IPS-11a (cell line): ENCODE measurements around the gene ZNF627.
"Not testable (repeated sequence)": the region's sequence is repeated elsewhere in the genome, so short reads cannot be mapped to it uniquely, and the experiment has no call there.

Source experiments
- H3K4me3 ChIP-seq: one replicate; pipeline ENCODE4 v1.5.1; 2013; ENCODE audit warnings: low read depth, low read length, control low read depth

ZNF627 gene

GRCh38 chr19:11597202-11598102 is at the start of gene ZNF627:
TSS of gene ZNF627 (plus strand) at chr19:11597483. CDS start at chr19:11597628, 145 bp downstream.
- H3K4me3 ChIP-seq: peak within 1 kb of the TSS; percentile 87

- no peak overlapping the region for H3K4me3 ChIP-seq
Measured at GRCh38 chr19:11547929-11548700, 49.2 kb upstream of the ZNF627 start.

DNA sequence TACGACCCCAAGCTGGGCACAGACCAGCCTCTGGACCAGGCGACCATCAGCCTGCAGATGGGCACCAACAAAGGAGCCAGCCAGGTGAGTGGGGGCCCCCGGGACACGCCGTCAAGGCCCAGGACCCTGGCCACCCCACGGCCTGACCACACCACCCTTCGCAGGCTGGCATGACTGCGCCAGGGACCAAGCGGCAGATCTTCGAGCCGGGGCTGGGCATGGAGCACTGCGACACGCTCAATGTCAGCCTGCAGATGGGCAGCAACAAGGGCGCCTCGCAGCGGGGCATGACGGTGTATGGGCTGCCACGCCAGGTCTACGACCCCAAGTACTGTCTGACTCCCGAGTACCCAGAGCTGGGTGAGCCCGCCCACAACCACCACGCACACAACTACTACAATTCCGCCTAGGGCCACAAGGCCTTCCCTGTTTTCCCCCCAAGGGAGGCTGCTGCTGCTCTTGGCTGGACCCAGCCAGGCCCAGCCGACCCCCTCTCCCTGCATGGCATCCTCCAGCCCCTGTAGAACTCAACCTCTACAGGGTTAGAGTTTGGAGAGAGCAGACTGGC is 47.8 kb upstream of the ZNF627 start:
- no peak overlapping the region for H3K4me3 ChIP-seq

DNA sequence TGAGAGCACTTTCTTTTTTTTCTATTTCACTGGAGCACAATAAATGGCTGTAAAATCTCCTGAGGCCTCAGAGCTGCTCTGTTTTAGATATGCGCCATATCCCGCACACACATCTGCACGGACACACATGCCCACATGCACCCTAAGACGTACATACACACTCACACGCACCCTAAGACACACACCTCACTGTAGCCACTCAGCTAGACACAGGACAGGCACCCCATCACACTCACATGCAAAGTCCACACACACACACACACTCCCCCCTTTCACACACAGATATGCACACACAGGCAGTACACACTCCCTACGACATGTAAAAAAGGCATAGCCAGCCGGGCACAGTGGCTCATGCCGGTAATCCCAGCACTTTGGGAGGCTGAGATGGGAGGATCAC is 47.0 kb upstream of the ZNF627 start:
- no peak overlapping the region for H3K4me3 ChIP-seq

DNA sequence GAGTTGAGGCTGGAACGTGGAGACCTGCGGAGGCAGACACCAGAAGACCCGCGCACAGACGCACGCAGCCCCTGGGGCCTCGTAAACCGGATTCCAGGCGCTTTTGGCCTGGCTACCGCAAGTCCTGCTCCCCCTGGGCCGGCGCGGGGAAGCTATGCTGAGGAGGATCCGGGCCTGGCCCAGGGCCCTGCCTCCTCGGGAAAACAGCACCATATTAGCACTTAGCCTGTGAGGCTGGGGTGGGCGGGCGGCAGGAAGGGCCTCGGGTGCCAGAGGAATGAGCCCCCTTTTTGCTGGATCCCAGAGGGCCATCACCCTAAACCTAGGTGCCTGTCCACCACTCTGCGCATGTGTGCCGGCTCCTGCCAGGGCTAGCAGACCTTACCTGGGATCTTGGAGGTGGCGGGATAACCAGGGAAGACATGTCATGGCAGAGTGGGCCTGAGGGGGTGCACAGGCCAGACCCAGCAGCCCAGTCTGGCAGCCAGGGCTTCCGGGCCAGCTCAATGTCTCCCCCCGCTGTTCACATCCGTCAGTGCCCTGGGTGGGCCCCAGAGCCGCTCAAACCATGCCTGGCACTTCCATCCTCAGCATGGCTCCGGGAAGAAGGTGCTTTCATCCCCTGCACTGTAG is 45.6 kb upstream of the ZNF627 start:
- H3K4me3 ChIP-seq: no peak overlapping the region

DNA sequence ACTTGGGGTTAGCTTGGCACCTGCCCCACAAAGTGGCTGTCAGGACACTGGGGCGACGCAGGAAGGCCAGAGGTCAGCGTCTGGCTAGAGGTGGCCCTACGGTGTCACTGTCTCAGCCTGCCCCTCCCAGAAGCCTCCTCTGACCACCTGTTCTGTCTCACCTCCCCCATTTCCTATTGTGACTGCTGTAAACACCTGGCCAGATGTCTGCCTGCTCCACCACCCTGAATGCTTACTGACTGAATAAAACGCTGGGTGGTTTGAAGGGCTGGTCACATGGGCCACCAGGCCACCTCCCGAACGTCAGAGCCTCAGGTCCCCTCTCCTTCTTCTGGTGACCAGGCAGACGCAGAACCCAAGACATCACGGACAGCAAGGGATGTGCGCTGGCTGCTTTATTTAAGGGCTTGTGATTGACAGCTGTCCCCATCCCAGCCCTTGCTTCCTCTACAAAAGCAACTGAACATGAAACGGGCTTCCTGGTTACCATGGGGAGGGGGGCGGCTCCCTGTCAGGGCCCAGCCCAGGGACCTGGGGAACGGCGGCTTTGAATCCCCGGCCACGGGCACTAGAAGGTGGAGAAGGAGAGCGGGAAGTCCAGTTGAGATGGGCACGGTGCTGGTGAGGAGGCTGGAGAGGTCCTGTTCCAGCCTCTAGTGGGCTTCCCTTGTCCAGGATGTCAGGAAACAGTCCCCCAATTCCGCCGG is 44.5 kb upstream of the ZNF627 start:
- no peak overlapping the region for H3K4me3 ChIP-seq

- H3K4me3 ChIP-seq: no peak overlapping the region
Measured at GRCh38 chr19:11554160-11554559, 43.1 kb upstream of the ZNF627 start.

GRCh38 chr19:11555246-11555645 is 42.0 kb upstream of the ZNF627 start:
- H3K4me3 ChIP-seq: no peak overlapping the region

DNA sequence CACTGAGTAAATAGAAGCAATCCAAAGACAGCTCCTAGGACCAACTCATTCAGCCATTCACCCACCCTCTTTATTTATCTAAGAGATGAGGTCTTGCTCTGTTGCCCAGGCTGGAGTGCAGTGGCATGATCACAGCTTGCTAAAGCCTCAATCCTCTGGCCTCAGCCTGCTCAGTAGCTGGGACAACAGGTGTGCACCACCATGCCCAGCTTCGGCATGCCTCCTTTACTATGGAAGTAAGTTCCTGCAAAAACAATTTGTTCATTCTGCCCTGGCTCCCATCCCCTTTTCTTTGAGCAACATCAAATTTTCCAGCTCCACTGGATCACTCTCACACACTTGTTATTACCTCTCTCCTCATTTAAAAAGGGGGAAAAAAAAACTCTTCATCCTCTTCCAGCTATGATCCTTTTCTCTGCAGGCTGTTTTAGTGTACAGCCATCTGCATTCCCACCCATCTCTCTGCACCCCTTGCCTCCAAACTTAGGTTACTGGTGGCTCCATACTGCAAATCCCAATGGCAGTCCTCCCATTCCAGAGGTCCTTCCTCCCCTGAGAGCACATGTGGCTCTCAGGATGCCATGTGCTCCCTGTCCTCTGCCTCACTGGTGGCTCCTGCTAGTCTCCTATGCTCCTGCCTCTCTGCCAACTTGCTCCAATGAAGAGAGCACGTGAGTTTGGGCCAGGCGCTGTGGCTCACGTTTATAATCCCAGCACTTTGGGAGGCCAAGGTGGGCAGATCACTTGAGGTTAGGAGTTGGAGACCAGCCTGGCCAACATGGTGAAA is 40.5 kb upstream of the ZNF627 start:
- H3K4me3 ChIP-seq: no peak overlapping the region

DNA sequence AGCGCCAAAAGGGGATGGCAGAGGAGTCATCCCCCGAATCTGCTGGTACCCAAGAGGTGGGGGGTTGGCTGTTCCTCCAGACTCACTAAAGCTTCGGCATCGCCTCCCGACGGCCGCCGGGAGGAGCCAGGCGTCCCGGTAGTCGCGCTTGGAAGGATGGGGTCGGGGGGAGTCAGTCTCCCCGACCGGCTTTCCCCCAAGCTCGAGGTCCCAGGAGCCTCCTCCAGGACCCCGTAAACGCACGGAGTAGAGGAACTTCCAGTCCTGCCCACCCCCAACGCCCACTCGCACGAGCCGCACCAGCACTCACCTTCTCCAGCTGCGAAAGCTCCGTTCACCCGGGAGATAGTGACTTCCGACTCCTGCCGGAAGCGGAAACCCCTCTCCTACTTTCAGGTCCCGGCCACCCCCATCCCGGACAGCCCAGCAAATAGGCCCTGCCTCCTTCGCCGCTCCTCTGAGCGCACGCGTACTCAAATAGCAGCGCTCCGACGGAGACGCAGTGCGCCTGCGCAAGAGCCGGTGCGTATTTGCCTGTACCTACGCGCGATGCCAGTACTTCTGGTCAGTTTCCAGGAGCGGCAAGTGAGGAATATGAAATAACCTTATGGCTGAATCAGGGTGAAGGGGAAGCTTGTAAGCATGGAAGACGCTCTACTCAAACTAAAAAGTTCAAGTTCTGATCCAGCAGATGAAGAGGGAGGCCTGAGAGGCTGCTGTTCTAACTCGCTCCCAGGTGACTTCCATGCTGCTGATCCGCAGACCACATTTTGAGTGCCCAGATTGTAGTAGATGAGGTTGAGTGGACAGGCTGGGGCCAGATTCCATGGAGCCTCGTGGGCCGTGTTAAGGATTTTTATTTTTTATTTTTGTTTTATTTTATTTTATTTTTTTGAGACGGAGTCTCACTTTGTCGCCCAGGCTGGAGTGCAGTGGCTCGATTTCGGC is 38.1 kb upstream of the ZNF627 start, which contains the start of gene ELOF1:
Gene ELOF1 (minus strand): TSS at position 350 of the 948 bp plus-strand sequence. CDS start 4,883 bp downstream, outside the sequence.
- peak within 1 kb of the TSS; percentile 89 for H3K4me3 ChIP-seq

DNA sequence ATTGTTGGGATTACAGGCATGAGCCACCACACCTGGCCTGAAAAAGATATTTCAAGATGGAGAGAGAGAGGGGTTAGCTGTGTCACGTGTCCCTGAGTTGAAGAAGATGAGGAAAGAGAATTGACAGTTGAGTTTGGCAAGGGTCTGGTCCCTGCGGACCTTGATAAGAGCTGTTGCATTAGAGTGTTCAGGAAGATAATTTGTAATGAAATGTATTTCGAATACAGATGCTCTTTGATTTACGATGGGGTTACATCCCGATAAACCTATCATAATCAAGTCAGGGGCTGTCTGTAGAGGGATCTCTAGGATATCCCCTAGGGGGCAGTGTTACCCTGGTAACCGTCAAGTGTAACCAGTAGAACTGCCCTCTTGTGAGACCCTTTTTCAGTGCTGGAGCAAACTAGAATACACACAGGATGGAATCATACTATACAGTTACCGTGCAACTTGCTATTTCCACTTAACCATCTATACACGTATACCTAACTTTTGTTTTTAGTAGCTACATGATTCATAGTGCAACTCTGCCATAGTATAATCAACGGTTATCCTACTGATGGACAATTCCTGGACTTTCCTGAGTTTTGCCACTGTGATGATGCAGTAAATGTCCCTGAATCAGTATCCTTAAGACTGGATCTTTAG is 36.8 kb upstream of the ZNF627 start:
- H3K4me3 ChIP-seq: no peak overlapping the region

DNA sequence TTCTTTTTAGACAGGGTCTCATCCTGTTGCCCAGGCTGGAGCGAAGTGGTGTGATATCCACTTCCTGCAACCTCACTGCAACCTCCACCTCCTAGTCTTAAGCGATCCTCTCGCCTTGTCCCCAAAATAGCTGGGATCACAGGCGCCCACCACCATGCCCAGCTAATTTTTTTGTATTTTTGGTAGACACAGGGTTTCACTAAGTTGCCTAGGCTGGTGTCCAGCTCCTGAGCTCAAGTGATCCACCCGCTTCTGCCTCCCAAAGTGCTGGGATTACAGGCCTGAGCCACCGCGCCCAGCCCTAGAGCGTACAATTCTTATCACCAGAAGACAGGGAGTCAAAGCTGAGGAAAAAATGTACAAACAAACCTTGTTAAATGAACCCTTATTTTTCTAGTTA is 33.8 kb upstream of the ZNF627 start:
- no peak overlapping the region for H3K4me3 ChIP-seq

GRCh38 chr19:11564082-11564807 is 33.0 kb upstream of the ZNF627 start:
- not testable (repeated sequence) for H3K4me3 ChIP-seq

- not testable (repeated sequence) for H3K4me3 ChIP-seq
Measured at GRCh38 chr19:11565649-11565980, 31.7 kb upstream of the ZNF627 start.

- H3K4me3 ChIP-seq: no peak overlapping the region
Measured at GRCh38 chr19:11566164-11566563, 31.1 kb upstream of the ZNF627 start.

DNA sequence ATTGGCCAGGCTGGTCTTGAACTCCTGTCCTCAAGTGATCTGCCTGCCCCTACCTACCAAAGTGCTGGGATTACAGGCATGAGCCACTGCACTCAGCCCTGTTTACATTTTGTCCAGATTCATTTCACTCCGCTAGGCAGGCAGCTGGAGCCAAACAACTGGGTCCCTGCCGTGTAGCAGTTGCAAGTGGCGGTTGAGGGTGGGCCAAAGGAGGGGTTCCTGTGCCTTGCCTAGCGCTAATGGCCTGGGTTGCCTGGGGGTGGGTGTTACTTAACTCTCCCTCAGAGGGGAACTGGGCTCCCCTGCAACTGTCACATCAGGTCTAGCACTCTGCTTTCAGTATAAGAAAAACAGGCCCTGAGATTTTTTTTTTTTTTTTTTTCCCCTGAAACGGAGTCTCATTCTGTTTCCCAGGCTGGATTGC is 27.2 kb upstream of the ZNF627 start:
- no peak overlapping the region for H3K4me3 ChIP-seq

DNA sequence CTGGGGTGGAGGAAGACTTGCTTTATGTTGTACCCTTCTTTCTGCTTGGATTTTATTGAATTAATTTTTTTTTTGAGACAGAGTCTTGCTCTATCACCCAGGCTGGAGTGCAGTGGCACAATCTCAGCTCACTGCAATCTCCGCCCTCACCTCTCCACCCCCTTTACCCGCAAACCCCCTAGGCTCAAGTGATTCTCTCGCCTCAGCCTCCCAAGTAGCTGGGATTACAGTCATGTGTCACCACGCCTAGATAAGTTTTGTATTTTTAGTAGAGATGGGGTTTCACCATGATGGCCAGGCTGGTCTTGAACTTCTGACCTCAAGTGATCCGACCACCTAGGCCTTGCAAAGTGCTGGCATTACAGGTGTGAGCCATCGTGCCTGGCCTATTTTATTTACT is 23.9 kb upstream of the ZNF627 start:
- not testable (repeated sequence) for H3K4me3 ChIP-seq
